HG02870 (cell line): ENCODE data around the gene CT47C1.
A peak's percentile ranks its signal among the peaks of the same experiment; 100 is the strongest.

ENCODE experiments used
- ATAC-seq: cut with Tn5 transposase; IDR thresholded peaks from one replicate; pipeline ENCODE4 v1.9.1; 2021; ENCODE audit warnings: mild to moderate bottlenecking, moderate library complexity; ENCODE audit not compliant: unreplicated experiment

CT47C1 gene

DNA sequence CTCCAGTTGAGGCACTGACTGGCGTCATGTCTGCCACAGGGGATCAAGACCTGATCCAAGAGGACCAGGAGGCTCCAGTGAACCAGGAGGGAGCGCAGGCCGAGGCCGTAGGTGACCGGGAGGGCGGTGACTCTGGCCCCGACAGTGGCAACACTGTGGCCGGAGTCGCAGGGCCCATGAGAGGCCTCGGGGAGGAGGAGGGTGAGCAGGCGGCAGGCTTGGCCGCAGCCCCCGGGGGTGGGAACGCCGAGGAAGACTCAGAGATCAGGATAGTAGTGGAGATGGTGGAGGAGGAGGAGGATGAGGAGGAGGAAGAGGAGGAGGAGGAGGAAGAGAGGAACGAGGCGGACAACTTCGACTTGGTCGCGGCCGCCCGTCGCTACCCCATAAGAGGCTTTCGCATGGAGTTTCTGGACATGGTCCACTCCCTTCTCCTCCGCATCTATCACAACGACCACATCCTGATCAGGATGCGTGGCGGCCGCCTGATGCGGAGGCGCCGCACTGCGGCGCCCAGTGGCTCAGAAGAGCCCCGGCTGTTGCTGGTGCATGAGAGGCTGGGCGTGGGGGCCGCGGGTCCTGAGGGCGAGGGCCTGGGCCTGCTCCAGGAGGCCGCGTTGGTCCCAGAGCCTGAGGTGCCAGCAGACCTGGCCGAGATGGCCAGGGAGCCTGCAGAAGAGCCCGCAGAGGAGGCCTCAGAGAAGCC is 560 bp downstream of the CT47C1 start:
- ATAC-seq, result no peak

DNA sequence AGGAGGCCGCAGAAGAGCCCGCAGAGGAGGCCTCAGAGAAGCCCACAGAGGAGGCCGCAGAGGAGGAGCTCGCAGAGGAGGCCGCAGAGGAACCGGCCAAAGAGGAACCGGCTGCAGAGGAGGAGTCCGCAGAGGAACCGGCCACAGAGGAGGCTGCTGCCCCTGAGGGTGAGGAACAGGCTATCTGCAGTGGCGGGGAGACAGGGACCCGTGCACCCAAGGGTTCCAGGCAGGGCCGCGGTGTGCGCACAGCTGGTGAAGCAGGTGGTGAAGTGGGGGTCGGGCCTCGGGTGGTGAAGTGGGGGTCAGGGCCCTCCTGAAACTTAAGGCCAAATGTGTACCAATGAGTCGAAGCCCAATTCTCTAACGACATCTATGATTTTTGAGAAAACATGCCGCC is 1.1 kb downstream of the CT47C1 start:
- no peak for ATAC-seq

DNA sequence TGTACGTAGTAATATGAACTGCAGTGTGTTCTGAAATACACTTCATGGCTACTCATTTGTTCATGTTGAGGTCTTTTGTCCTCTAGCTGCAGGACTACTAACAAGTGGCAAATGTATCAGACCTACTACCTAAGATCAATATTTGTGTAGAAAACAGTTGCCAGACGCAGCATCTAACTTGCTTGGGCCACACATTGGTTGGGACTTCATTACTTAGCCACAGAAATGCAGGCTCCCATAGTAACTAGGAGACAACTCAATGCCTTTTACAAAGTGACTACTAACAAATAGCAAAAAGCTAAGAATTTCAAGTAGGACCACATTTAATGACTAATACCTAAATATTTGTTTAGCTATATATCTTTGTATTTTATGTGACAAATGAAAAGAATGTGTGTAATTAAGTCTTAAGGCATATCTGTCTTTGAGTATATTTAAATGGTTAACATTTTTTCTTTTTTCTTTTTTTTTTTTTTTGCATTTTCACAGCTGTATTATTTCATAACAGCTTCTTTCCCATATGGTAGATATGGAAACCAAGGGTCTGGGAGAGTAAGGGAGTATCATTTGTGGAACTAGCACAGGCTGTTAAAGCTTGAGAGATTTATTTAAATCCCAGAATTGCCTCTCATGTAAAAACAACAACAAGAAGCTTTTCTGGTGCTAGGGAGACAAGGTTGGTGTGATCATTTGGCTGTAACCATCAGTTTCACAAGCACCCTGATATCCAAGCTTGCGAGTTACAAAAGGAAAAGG is 2.7 kb downstream of the CT47C1 start:
- ATAC-seq, result no peak

DNA sequence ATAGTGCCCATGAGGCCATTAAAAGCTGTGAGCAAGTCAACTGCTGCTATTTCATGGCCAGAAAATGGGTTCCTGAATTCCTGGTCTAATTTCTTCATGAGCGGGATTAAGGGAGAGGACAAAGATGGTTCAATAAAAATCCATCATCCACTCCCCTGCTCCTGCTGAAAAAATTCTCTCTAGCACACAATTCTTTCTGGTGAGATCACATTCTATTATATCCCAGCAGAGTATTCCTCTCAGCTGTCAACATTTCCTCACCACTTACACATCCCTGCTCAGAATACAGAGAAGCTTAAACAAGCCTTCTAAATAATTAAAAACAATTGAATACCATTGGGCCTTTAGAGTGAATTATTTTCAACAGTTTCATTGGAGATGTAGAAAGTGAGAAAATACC is 9.5 kb downstream of the CT47C1 start:
- ATAC-seq, result no peak

DNA sequence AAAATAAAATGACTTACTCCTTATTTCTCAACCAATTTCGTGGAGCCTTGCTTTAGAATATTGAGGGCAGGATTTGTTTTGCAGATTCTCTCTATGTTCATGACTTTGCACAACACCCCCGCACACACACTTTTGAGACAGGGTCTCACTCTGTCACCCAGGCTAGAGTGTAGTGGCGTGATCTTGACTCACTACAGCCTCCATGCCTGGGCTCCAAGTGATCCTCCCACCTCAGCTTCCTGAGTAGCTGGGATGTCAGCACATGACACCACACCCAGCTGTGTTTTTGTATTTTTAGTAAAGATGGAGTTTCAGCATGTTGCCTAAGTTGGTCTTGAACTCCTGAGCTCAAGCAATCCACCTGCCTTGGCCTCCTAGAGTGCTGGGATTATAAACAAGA is 12.0 kb downstream of the CT47C1 start:
- ATAC-seq, result no peak

DNA sequence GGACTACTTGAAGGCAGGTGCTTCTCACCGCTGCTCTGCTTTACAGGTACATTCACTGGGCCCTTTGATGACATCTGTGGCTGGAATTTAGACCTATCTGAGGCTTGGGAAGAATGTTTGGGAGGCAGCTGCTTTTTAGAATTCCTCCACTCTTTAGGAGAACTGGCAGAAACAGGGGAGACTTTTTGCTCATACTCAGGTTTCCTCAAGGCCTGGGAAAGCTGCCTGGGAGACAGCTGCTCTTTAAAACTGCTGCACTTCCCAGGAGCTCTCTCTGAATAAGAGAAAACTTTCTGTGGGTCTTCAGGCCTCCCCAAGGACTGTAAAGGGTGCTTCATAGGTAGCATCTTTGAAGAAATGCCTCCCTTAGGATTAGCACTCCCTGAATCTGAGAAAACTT is 14.3 kb downstream of the CT47C1 start:
- ATAC-seq, result no peak

DNA sequence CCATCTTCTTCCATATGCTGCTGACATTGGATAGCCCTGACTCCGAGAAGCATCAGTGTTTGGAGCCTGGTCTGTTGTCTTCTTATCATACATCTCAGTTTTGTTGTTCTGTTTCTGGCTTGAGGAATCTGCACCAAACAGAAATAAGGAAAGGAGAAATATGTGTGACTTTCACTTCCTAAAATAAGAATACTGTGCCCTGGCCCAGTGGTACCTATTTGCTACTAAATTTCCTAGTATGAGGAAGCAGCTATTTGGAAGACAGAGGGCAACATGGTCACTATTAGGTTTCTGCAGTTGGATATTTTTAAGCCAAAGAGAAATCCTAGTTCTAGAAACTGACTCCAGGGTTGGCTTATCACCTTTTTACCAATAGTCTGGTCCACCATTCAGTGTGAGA is 16.8 kb downstream of the CT47C1 start:
- ATAC-seq, result no peak

DNA sequence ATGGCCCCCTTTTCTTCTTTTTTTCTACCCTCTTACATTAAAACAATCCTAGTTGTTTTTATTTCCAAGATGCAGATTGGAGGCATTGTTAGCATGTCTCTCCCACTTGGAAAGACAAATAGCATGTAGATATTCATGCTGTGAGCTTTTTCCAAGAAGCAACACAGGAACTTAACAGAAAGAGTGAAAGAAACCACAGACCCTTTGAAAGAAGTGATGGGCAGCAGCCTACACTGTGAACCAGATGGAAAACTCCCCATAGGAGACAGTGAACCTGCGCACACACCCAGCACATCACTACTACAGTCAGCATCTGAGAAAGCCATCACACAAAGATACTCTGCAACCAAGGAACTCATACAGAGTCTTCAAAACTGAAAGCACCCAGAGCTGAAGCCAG is 17.8 kb downstream of the CT47C1 start:
- ATAC-seq, result no peak

DNA sequence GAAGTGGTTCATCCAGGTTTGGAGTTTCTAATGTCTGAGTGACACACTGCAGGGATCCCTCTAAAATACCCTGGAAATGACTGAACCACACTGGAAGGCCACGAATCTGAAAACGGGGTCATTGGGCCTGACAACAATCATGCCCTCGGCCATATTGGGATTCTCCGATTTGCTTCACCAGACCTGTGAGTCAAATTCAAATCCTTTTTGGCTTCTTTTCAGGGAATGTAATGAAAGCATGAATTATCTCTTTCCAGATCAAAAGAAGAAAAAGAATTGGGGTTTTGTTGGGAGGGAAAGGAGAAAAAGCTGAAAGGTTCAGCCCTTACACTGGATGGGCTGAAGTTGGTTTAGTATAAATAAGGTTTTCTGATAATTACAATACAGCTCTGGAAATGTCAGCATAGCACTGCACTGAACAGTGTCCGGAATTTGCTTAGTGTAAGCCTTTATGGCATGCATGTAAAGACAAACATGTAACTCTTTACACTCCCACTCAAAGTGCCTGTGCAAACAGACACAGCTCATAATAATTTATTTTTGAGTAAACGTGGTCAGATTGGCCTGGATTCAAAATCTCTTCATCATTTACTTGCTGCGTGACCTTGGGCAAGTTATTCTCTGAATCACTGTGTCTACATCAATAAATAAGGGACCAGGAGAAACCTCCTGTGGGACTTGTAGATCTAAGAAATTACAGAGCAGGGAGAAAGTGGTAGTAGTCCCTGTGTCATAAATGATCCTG is 21.4 kb downstream of the CT47C1 start:
- no peak for ATAC-seq

DNA sequence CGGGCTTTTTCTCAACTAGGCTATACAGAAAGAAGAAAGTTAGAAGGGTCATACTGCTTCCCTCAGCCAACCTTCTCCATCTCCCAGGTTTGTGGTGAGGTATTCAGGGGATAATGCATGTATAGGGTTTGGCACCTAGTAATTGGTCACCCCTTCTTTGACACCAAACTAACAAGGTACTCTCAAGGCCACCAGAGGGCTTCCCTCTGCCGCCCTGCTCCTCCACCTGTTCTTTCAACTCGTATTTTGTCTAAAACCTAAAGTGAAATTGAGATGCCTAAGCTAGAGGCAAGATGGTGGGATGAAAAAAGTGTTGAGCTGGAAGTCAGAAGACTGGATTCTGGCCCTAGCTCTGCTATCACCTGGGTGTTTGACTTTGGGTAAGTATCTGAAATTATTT is 22.0 kb downstream of the CT47C1 start:
- ATAC-seq, result no peak

DNA sequence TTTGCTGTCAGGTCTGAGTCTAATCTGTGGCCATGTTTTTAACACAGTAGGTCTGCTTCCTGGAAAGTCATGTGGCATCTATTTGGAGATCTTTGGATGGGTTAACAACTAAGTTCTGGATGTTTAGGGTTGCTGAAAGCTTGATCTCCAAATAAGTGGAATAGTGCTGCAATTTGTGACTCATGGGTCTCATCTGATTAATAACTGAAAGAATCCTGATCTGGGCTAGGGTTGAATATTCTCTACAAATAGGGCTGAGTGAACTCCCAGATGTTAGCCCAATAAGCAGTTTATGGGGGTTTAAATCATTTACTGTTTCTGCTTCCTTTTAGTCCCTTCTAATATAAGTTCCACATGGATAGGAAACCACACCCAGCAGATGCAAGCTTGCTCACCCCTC is 23.1 kb downstream of the CT47C1 start:
- ATAC-seq, result no peak

DNA sequence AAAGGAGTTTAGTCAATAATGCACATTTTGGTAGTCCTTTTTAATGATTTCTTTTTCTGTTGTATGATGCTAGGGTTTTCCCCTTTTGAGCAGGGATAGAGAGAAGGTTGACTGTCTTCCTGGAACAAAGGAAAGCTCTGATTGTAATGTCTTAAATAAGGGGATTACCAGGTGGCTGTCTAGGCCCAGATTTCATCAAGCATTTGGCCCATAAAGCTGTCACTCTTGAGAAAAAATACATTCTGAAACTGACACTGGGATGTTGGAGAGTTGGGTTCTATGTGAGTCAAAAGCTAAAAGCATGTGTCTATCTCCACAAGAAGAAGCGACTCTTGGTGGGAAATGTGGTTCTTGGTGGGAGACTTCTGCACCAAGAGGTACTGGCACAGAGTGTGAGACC is 28.4 kb downstream of the CT47C1 start:
- no peak for ATAC-seq

DNA sequence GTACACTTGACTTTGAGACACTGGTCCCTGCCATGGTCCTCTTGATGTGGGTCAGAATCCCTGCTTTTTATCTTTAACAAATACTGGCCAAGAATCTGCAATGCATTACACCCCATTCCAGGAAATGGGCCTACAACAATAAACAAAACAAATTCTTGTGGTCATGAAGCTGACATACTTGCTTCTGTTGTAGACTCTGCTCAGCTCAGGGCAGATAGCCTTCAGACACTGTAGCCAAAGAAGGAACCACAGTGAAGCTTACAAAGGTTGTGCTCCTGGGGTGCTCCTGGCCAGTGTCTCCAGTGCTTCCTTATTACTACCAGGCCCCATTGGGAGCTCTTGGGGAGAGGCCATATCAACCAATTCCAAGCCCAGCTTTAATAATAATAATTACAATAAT is 33.0 kb downstream of the CT47C1 start:
- ATAC-seq, result no peak

DNA sequence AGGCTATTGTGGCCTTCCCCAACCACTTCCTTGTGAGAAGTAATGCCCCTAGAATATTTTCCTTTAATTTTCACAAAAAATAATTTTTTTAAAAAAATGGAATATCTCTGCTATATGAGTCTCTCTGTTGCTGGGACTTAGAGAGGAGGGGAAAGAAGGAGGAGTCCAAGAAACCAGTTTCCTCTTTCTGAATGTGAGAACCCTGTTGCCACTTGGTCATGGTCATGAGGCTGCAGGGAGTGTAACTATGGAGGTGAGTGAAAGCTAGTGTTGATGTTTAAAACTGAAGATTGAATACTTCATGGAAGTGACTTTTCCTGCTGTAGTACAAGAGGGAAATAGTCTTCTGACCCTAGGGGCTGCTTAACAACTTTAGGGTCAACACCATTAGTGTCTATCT is 34.4 kb downstream of the CT47C1 start:
- no peak for ATAC-seq

DNA sequence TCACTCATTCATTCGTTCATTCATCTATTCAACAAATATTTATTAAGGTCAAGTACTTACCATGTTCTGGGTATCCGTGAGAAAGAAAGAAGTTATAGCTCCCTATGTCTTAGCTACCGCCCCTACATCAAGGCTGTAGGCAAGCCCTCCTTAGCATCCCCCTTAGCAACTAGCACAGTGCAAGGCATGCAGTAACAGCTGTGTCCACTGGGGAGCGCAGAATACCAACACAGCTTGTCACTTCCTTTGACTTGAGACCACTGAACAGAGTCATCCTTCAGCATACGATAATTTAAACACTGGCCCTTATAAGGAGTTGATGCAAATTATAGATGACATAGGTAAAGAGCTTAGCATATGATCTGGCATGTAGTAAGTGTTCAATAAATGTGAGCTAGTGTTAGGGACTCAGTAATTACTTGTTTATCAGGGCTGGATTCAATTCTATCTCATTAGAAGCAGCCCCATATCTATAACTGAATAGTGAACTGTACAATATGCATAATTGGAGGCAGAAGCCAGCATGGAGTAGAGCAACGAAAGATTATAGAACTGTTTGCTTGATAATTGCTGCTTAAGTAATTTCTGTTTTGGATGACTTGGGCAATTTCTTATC is 46.1 kb downstream of the CT47C1 start:
- peak; percentile 88 for ATAC-seq

DNA sequence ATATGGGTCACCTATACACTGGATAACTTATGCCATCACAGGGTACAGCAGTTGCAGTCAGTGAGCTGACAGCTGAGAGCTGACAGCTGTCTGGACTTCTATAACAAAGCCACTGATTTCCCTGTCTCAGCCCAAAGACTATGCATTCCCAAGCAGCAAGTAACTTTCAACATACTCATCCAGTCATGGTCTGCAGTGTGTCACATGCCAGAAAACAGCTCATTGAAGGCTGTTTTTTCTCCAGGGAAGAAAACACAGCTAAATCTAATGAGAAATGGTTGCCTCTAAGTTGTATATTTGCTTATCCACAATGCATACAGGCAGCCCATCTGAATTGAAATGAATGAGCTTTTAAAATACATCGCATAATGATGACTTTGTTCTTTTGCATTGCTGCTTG is 48.5 kb downstream of the CT47C1 start:
- ATAC-seq, result no peak
